ENCODE data around the gene FBXO27.
"Not testable (repeated sequence)": the region's sequence is repeated elsewhere in the genome, so short reads cannot be mapped to it uniquely, and the experiment has no call there.

Gene FBXO27

DNA sequence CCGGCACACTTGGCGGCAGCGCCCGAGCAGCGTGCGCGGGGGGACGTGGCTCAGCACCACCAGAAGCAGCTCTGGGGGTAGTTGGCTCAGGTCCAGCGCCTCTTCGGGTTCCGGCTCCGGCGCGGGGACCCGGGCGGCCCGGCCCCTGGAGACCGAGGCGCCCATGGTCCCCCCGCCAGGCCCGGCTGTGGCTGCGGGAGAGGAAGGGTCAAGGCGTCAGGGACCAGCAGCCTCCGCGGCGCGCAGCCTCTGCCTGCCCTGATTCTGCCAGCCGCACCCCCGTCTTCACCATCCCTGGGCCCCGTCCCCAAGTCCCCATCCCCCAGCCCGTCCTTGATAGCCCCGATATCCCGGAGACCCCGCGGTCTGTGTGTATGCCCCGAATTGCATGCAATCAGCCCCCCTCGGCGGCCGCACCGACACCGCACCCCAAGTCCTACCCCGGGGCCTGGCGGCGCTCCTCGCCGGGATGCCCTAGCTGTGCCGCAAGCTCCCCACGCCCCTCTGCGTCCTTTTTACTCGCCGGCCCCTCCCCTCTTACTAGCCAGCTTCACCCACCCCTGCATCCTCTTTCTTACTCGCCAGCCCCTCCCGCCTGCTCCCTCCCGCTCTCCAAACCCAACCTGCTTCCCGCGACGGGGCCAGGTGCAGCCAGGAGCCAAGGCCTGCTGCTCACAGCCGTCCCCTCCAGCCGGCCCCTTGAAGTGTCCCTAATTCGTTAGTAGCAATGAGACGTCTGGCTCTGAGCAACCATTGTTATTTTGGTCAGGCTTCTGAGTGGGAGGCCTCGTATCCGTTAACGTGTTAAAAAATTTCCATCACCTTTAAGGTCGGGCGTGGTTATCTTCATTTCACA is at the start of gene FBXO27:
TSS of gene FBXO27 (minus strand) at position 487 of the 856 bp plus-strand sequence. CDS start at position 165, 322 bp downstream.
- peak in 1 of 2 experiments; percentile 57 for DNase-seq

DNA sequence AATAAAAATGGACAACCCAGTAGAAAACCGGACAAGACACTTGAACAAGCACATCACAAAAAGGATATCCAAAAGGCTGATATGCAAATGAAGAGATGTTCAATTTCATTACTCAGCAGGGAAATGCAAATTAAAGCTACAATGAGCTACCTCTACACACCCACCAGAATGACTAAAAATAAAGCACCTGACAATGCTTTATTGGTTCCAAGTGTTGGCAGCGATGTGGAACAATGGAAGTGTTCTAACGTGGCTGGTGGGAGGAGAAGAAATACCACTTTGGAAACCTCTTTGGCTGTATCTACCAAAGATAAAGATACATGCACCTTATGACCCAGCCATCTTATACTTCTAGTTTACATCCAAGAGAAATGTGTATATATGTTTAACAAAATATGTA is 48.1 kb upstream of the FBXO27 start:
- no peak for DNase-seq

DNA sequence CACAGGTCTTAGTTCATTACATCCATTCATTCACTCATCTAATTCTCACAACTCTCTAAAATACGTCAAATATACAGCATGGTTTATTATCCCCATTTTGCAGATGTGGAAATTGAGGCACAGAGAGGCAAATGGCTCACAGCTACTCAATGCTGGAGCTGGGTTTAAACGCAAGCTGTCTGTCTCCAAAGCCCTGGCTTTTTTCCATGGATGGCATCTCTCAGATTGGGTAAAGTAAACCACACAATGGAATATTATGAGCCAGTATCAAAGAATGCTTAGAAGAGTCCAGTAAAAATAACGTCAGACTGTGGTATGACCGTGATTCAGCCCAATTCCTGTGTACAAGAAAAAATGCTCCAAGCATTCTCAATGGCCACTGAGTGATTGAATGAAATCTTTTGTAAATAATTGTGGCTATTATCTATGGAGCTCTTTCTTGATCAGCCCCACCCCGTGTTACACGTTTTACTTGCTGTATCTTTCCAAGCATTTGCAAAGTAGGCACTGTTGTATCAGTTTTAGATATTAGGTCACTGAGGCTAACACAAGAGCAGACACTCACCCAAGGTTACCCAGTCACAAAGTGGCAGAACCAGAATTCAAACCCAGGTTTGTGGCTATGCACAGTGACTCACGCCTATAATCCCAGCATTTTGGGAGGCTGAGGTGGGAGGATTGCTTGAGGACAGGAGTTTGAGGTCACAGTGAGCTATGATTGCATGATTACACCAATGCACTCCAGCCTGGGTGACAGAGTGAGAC is 46.3 kb upstream of the FBXO27 start:
- no peak for DNase-seq

- no peak for DNase-seq
Measured at GRCh38 chr19:39077323-39077722, 45.0 kb upstream of the FBXO27 start.

DNA sequence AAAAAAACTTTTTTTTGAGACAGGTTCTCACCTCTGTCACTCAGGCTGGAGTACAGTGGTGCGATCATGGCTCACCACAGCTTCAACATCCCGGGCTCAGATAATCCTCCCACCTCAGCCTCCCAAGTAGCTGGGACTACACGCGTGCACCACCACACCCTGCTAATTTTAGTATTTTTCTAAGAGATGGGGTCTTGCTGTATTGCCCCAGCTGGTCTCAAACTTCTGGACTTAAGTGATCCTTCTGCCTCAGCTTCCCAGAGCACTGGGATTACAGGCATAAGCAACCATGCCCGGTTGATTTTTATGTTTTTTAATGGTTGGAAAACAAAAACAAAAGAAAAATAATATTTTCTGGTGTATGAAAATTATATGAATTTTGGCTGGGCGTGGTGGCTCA is 42.6 kb upstream of the FBXO27 start:
- no peak for DNase-seq

DNA sequence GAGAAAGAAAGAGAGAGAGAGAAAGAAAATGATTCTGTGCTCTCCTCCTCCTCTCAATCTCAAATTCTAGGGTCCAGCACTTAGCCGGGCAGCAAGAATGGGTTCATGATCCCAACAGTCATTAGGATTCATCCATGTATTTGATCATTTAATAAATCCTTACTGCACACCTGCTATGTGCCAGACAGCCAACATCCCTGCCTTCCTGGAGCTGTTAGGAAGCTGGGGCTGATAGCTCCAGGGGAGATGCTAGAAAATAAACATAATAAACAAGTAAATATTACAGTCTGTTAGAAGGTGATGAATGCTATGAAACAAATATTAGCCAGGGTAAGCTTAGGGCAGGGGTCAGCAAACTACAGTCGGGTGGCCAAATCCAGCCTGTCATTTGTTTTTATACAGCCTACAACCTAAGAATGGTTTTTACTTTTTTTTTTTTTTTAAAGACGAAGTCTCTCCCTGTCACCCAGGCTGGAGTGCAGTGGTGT is 41.9 kb upstream of the FBXO27 start:
- no peak for DNase-seq

DNA sequence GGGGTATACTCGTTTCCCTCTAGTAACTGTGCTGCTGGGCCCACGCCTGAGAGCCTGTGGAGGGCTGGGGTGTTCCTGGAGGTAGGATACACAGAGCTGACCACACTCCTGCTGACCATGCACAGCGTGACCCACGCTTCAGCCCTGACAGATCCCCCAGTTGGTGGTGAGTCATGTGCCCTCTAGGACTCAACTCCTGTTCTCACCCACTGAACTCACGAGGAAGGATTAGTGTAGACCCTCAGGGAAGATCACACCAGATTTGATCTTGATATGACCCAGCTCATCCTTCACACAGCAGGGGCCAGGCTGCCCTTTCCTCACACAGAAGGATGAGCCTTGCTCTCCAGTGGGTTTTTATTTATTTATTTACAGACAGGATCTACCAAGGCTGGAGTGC is 38.5 kb upstream of the FBXO27 start:
- DNase-seq: no peak

DNA sequence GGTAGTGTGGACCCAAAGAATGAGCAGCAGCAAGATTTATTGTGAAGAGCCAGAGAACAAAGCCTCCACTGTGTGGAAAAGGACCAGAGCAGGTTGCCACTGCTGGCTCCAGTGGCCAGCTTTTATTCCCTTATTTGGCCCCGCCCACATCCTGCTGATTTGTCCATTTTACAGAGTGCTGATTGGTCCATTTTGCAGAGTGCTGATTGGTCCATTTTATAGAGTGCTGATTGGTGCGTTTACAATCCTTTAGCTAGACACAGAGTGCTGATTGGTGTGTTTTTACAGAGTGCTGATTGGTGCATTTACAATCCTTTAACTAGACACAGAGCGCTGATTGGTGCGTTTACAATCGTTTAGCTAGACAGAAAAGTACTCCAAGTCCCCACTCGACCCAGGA is 35.9 kb upstream of the FBXO27 start:
- not testable (repeated sequence) for DNase-seq

DNA sequence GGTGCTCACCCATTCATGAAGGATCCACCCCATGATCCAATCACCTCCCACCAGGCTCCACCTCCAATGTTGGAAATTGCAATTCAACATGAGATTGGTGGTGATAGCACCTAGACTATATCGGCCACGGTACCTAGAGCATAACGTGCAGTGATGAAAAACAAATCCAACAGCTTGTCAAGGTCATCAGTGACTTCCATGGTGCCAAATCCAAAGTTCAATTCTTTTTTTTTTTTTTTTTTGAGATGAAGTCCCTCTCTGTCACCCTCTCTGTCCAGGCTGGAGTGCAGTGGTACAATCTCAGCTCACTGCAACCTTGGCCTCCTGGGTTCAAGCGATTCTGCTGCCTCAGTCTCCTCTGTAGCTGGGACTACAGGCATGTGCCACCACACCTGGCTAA is 34.8 kb upstream of the FBXO27 start:
- no peak for DNase-seq

GRCh38 chr19:39065928-39066327 is 33.6 kb upstream of the FBXO27 start:
- DNase-seq: no peak

DNA sequence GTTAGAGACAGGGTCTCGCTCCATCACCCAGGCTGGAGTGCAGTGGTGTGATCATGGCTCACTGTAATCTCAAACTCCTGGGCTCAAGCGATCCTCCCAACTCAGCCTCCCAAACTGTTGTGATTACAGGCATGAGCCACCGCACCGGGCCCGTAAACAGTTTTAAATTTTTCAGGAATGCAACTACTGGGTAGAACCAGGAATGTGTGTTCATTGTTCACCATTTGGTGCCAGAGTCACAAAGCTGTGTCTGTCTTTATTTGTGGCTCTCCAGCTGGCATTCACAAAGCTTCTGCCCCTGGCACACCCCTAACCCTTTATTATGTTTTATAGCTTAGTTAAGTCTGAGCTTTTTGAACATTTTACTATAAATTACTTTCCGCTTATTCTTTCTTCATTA is 32.1 kb upstream of the FBXO27 start:
- no peak for DNase-seq

GRCh38 chr19:39060171-39060570 is 27.8 kb upstream of the FBXO27 start:
- no peak for DNase-seq

DNA sequence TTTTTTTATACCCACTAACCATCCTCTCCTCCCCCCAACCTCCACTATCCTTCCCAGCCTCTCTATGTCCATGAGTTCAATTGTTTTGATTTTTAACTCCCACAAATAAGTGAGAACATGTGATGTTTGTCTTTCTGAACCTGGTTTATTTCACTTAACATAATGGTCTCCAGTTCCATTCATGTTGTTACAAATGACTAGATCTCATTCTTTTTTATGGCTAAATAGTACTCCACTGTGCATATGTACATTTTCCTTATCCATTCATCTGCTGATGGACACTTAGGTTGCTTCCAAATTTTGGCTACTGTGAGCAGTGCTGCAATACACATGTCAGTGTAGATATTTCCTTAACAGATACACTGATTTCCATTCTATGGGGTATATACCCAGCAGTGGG is 27.0 kb upstream of the FBXO27 start:
- DNase-seq: no peak

GRCh38 chr19:39057615-39058014 is 25.3 kb upstream of the FBXO27 start:
- no peak for DNase-seq

DNA sequence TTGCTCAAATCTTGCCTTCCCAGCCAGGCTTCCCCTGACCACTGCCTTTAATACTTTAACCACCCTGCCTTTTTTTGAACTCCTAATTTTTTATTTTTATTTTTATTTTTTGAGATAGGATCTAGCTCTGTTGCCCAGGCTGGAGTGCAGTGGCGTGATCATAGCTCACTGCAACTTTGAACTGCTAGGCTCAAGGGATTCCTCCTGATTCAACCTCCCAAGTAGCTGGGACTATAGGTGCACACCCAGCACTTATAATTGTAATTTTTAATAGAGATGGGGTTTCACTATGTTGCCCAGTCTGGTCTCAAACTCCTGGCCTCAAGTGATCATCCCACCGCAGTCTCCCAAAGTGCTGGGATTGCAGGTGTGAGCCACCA is 21.7 kb upstream of the FBXO27 start:
- DNase-seq: no peak

GRCh38 chr19:39053276-39054090 is 21.1 kb upstream of the FBXO27 start:
- DNase-seq: no peak

DNA sequence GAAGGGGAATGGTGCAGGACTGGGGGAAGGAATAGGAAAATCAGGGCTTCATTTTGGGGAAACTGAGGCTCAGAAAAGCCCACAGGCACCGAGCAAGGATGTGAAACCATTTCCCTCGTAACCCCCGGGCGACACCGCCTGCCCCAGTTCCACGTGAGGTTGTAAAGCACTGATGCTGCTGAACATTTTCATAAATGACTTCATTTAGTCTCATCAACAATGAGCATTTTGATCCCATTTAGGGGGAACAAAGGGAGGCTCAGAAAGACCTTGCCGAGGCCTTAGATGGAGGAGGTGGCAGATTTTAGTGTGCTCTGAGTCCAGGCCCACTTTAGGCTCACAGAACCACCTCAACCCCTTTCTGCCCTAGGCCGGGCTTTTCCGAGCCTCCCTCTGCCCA is 20.5 kb upstream of the FBXO27 start:
- DNase-seq: no peak

- peak; percentile 27 to 65 for DNase-seq
Measured at GRCh38 chr19:39052243-39052746, 19.9 kb upstream of the FBXO27 start.

DNA sequence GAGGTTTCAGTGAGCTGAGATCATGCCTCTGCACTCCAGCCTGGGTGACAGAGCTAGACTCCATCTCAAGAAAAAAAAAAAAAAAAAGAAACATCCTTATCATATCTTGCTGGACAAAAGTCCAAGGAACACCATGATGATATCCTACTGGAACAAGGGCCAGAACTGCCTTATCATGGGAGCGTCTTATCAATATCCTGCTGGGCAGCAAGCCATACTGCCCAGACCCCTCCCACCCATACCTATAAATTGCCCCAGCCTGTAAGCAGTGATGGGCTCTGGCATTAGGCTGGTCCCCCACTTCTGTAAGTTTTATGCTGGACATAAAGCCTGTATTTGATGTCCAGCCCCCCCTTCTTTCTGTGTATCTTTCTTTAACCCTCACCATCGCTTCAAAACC is 14.7 kb upstream of the FBXO27 start:
- DNase-seq: no peak

GRCh38 chr19:39046037-39046821 is 13.9 kb upstream of the FBXO27 start:
- DNase-seq: no peak

DNA sequence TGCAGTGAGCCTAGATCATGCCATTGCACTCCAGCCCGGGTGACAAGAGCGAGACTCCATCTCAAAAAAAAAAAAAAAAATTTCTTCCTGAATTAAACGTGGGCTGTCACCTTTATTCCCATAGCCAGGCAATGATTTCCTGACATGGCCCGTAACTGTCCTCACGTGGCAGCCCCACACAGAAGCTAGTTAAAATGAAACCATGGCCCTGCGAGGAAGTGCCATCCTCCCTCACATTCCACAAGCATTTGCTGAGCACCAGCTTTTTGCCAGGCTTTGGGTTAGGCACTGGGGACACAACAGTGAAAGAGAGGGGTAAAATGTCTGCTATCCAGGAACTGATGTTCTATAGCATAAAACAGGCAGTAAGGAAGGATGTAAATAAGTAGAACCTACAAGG is 13.2 kb upstream of the FBXO27 start:
- no peak for DNase-seq

DNA sequence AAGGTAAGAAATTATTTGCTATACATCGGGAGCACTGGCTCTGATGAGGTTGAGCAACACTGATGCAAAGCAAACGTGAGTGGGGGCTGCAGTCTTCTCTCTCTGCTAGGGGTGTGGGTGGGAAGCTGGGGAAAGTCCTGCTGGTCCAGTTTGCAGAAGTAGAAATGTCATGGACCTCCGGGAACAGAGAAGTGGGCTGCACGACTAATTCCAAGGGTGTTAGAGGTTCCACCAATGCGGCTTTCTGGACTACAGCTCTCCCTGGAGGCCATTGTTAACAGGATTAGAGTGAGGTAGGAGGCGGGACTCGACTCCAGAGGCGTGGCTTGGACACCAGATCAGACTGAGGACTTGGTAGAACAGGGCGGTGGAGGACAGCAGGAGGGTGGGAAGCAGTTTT is 5.7 kb upstream of the FBXO27 start:
- peak; percentile 43 to 51 for DNase-seq
